ENCODE data around the gene TXNRD1.
A peak's percentile ranks its signal among the peaks of the same experiment; 100 is the strongest.
"Not testable (repeated sequence)": the region's sequence is repeated elsewhere in the genome, so short reads cannot be mapped to it uniquely, and the experiment has no call there.

The TXNRD1 gene

GRCh38 chr12:104215638-104216297 lies at the start of gene TXNRD1:
TSS of gene TXNRD1 (plus strand) at chr12:104215779. CDS start at chr12:104215803, 24 bp downstream.
- peak; percentile 81 for DNase-seq

GRCh38 chr12:104165801-104166200 lies 49.8 kb upstream of the TXNRD1 start:
- no peak for DNase-seq

- DNase-seq, result no peak
Measured at GRCh38 chr12:104166465-104166864, 49.1 kb upstream of the TXNRD1 start.

- no peak for DNase-seq
Measured at GRCh38 chr12:104167519-104168458, 47.8 kb upstream of the TXNRD1 start.

- no peak for DNase-seq
Measured at GRCh38 chr12:104168596-104168995, 47.0 kb upstream of the TXNRD1 start.

GRCh38 chr12:104171785-104172569 lies 43.6 kb upstream of the TXNRD1 start:
- DNase-seq, result no peak

- DNase-seq, result no peak
Measured at GRCh38 chr12:104172570-104172947, 43.0 kb upstream of the TXNRD1 start.

- not testable (repeated sequence) for DNase-seq
Measured at GRCh38 chr12:104173804-104174203, 41.8 kb upstream of the TXNRD1 start.

GRCh38 chr12:104175726-104176247 lies 39.8 kb upstream of the TXNRD1 start:
- no peak for DNase-seq

- DNase-seq, result no peak
Measured at GRCh38 chr12:104177336-104177662, 38.3 kb upstream of the TXNRD1 start.

GRCh38 chr12:104177663-104178501 lies 37.7 kb upstream of the TXNRD1 start:
- no peak for DNase-seq

- DNase-seq, result no peak
Measured at GRCh38 chr12:104180374-104180773, 35.2 kb upstream of the TXNRD1 start.

- DNase-seq, result no peak
Measured at GRCh38 chr12:104181313-104181712, 34.3 kb upstream of the TXNRD1 start.

- no peak for DNase-seq
Measured at GRCh38 chr12:104182144-104182543, 33.4 kb upstream of the TXNRD1 start.

GRCh38 chr12:104182621-104183378 lies 32.8 kb upstream of the TXNRD1 start:
- no peak for DNase-seq

GRCh38 chr12:104183443-104183842 lies 32.1 kb upstream of the TXNRD1 start:
- DNase-seq, result no peak

GRCh38 chr12:104187446-104188155 lies 28.0 kb upstream of the TXNRD1 start:
- DNase-seq, result no peak

- DNase-seq, result no peak
Measured at GRCh38 chr12:104188534-104188933, 27.0 kb upstream of the TXNRD1 start.

- no peak for DNase-seq
Measured at GRCh38 chr12:104189915-104190555, 25.5 kb upstream of the TXNRD1 start.

- DNase-seq, result no peak
Measured at GRCh38 chr12:104190641-104191176, 24.9 kb upstream of the TXNRD1 start.
